ENCODE measurements around the gene AQP12A.
"Not testable (repeated sequence)": the region's sequence is repeated elsewhere in the genome, so short reads cannot be mapped to it uniquely, and the experiment has no call there.

AQP12A gene

DNA sequence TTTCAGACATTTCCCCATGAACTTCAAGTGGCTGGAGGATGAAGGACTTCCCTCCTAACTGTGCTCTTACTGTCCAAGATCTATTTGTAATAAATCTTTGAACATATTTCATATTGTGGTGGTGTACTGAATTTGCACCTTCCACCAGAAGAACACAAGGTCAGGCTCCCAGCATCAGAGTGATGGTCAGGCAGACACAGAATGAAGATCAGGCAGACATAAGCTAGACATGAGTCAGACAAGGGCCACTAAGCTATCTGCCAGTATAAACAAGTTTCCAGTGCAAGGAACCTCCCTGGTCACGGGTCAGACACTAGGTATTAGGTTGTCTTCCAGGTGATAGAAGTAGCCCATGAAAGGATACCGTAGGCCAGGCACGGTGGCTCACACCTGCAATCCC lies 29.0 kb upstream of the AQP12A start:
- DNase-seq, result no peak

DNA sequence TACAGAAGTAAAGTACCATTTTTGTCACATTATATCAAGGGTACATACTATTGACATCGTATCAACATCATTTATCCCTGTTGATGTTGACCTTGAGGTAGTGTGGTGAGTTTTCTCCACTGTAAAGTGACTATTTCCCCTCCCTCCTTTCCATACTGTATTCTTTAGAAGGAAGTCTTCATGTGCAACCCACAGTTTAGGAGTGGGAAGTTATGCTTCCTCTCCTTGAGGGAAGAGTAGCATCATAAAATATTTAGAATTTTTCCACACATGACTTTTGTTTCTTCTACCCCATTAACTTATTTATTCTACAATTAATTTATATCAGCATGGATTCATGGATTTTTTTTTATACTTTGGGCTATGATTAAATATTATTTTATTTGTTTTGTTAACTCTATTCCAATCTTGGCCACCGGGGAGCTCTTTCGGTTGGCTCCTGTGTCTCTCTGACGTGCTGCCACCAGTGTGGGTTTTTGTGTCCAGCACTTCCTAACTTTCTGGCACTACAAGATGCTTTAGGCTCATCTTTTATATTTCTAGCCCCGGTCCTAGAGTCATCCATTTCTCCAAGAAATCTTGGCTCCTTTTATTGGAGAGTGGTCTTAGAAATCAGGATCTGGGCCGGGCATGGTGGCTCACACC lies 28.0 kb upstream of the AQP12A start:
- no peak for DNase-seq

DNA sequence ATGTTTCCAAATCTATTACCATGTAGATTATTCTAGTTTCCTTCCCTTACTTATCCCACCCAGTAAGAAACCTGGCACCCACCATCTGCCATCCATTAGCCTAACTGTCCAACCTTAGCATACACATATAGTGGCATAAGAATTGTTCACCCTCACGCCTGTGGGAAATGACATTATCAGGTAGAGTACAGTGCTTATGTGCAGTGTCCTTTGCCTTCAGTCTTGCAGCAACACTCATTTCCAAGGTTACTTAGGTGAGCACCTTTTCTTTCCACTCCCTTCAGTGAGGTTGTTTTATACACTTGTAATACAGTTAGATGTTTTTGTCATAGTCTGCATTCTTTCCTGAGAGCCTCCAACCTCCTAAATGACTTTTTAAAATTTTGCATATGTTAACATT lies 27.0 kb upstream of the AQP12A start:
- DNase-seq, result no peak

DNA sequence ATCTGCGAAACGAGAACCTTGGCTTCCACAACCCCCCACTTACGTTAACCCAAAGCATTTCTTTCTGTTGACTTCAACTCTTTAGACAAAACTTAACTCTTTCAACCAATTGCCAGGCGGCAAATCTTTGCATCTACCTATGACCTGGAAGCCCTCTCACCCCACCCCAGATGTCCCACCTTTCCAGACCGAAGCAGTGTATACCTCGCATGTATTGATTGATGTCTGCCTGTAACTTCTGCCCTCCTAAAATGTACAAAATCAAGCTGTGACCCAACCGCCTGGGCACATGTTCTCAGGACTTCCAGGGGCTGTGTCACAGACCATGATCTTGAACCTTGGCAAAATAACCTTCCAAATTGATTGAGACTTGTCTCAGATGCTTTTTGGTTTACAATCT lies 21.3 kb upstream of the AQP12A start:
- no peak for DNase-seq

DNA sequence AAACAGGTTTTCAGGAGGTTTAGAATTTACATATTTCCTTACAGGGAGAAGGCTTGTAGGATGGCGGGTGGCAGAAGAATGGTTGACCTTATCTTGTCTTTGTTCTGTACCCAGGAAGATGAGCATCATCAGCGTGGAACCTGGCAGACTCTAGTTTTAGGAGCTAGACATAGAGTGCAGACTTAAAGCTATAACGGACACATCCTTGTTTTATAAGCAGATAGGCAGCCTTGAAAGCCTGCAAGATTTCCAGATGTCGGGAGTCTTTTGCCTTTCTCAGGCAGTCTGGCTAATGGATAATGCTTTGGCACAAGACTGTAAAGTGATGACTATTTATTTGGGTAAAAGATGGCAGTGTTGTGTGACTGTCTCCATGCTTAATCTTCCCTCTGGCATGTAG lies 20.7 kb upstream of the AQP12A start:
- no peak for DNase-seq

DNA sequence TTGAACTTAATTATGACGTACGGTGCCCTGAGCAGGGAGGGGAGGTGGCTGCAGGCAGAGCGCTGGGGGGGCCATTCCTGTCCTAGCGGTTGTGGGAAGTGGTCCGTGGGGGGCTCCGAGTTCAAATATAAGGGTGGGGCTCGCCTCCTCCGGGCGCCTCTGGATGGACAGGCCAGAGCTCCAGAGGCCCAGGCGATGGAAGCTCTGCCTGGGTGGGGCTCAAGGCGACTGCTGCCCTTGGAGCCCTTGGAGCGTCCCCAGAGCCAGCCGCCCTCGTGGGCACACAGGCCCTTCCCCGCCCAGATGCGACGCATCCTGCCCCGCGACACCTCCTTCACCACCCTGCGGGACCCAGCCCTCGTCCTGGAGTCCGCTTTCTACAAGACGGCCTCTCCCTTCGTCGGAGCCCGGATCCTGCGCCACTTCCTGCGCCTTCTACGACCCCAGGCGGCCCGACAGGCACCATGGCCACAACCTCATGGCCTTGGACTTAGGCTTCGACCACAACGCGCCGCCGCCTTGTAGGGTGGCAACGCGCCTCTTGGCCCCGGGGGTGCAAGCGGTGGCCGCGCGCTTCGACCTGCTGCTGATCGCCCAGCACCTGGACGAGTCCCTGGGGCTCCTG lies 19.5 kb upstream of the AQP12A start:
- no peak for DNase-seq

DNA sequence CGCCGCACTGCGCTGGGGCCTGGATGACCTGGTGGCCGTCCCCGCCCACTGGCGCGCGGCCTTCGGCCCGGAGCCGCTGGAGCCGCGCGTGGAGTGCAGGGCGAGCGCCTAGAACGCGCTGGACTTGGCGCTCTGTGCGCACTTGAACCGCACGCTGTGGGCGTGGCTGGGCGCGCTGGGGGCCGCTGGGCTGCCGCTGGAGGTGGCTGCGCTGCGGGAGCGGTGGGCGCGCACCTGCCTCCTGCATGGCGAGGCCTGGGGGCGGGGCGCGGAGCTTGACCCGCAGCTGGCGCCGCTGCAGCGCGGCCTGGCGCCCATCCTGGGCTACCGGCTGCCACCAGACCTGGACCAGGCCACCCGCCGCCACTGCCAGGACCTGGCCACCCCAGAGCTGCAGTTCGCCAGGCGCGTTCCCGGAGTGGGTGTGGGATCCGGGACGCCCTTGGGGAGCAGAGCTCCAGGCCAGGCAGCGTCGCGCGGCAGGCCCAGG lies 18.9 kb upstream of the AQP12A start:
- DNase-seq, result no peak

DNA sequence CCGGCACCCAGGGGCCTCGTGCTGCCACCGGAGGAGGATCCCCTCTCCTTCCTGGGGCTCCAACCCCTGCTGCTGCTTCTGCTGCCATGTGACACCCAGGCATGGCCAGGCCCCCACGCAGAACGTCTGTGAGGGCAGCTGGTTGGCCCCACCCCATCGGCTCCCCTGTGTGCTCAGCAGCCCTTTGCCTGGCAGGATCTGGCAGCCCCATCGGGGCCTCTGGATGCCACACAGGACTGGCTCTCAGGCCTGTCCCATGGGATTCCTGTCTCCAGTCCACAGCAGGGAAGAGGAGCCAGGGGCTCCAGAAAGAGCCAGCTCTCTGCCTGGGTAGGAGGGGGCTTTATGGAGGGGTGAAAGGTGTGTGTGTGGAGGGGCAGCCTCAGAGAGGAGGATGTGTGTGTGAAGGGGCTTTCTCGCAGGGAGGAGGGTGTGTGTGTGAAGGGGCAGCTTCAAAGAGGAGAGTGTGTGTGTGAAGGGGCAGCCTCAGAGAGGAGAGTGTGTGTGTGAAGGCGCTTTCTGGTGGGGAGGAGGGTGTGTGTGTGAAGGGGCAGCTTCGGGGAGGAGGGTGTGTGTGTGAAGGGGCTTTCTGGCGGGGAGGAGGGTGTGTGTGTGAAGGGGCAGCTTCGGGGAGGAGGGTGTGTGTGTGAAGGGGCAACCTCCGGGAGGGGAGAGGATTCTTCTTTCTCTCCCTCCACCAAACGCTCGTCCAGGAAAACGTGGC lies 17.0 kb upstream of the AQP12A start:
- not testable (repeated sequence) for DNase-seq

DNA sequence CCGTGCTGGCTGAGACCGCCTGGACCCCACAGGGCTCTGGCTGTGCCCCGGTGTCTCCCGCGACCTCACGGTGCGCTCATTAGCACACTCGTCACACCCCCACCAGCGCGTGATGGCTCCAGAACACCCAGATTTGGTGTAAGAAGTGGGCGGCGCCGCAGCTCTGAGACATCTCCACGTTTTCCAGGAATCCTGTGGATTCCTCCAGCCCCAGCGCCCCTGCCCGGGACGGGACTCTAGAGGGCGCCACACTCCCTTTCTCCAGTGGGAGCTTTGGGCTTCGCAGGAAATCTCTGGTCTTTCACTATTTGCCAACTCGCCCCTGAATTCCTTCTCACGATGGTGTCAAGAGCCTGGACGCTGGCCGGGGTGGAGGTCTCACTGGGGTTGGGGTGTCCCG lies 16.3 kb upstream of the AQP12A start:
- not testable (repeated sequence) for DNase-seq

DNA sequence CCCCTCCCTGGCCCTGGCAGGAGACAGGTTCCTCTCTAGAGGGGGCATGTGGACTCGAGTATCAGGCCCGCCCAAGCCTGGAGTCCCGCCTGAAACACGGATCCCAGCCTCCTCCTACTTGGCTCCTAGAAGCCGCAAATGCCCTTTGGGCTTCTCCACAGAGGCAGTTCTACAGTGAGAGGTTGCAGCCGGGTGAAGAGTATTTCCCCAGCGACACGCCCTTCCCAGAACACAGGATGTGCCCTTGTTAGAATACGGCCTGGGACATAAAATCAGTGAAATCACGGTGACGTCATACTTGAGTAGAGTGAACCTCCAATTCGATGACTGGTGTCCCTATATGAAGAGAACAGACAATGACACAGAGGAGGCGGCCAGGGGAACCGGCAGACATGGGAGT lies 13.6 kb upstream of the AQP12A start:
- not testable (repeated sequence) for DNase-seq

DNA sequence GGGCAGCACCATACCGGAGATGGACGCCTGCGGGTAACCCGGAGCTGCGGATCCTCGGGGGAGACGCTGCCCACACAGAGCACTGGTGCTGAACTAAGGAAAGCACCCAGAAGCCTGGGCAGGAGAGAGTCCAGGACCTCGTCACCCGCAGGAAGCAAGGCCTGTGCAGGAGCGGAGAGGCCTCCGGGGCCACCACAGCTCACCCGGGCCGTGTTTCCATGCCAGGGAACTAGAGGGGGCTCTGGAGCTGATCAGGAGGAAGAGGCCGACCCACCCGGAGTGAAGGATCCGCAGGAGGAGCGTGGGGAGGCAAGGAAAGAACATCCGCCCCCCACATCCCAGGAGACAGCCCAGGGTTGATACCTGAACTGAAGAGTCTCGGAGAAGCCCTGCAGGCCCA lies 12.8 kb upstream of the AQP12A start:
- DNase-seq, result not testable (repeated sequence)

DNA sequence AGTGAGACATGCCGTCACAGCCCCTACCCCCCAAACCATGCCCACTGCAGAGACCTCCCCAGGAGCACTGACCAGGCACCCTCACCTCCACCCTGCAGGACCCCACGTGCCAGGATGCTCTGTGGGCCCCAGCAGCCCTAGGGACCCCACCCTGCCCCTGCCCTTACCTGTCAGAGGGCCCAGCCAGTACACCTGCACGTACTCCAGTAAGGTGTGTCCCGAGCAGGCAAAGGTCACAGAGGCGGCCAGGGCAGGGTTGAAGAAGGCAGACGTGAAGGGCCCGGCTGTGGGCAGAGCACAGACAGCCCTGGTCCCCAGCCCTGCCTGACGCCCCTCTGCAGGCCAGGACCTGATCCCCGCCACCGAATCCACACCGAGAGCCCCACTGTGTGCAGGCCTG lies 11.5 kb upstream of the AQP12A start:
- DNase-seq, result not testable (repeated sequence)

DNA sequence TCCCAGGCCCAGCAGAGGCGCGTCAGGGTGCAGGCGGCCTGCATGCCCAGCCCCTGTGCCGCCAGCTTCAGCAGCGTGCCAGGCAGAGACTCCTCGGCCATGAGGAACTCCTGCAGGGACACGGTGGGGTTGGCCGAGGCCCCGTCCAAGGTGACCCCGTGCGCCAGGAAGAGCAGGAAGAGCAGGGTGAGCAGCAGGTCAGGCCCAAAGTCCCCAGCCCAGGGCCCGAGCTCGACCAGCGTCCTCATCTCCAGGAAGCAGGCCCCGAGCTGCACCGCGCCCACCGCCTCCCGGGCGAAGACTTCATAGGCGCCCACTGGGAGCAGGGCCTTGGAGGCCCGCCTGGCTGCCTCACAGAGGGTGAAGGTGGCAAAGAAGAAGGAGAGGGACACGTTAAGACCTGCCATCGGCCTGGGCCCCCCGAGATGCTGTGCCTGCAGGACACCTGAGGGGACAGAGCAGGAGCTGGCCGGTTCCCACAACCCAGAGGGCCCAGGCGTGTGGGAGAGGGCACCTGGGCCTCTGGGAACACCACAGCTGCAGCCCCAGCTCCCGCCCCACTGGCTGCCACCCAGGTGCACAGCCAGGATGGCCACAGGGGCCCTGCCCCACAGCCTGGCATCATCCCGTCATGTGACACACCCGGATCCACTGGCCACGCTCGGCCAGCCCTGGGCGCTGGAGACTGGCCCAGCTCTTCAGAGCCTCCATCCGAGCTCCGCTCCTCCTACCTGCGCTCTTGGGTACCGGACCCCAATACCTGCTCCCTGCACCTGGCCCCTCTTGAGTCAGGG lies 9.0 kb upstream of the AQP12A start, which contains the start of gene AQP12B:
Gene AQP12B, minus strand, starts transcription at position 455 of the 794 bp plus-strand sequence. Its CDS starts 48 bp downstream, at position 407.
- not testable (repeated sequence) for DNase-seq

DNA sequence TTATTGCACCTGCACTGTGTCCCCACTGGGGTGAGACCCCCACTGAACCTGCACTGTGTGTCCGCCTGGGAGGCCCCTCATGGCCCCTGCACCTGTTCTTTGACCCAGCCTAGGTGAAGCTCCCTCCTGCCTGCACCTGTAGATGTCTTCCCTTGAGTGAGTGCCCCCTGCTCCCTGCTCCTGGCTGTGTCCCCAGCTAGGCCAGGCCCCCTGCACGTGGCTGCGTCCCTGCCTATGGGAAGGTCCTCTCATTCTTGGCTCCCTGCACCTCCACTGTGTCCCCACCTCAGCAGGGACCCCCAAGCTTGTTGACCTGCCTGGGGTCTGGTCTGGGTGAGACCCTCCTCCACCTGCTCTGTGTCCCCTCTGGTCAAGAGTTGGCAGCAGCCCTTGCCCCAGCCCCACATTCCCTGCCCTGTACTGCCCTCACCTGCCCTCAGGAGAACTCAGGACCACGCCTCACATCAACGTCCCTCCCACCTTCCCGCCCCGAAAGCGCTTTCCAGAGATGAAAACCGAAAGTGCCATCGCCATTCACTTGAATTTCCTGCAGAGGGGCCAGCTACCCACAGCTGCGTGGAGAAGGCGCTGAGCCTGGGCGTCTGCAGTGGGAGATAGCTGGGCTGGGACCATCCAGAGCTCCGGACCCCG lies 8.2 kb upstream of the AQP12A start:
- DNase-seq, result not testable (repeated sequence)

DNA sequence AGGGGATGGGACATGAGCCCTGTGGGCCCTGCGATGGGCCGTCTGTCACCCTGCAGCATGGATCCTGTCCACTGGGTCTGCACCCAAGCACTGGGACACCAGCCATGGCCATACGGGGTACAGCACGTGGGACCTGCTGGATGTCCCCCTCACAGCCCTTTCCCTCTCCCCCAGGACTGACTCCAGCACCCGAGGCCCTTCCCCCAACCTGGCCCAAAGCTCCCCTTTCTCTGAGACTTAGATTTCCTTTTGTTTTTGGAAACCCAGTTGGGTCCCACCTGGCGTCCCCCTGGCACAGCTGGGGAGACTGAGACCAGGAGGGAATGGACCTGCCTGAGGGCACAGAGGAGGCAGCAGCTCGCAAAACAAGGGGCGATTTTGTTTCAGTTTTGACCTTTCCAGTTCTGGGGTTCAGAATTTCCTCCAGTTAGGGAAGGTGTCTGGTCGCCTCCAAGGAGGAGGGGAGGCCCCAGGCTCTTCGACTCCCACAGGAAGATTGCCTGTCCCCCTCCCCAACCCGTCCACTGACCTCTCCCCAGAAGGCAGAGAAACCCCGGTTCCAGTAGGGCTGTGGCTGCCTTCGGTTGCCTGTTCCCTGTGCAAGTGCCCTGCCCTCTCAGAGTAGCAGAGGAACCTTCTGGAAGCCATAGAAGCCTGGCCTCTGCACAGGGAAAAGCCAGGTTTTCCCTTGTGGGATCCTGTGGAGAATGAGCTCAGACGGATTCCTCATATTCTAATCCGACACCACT lies 7.5 kb upstream of the AQP12A start:
- not testable (repeated sequence) for DNase-seq

DNA sequence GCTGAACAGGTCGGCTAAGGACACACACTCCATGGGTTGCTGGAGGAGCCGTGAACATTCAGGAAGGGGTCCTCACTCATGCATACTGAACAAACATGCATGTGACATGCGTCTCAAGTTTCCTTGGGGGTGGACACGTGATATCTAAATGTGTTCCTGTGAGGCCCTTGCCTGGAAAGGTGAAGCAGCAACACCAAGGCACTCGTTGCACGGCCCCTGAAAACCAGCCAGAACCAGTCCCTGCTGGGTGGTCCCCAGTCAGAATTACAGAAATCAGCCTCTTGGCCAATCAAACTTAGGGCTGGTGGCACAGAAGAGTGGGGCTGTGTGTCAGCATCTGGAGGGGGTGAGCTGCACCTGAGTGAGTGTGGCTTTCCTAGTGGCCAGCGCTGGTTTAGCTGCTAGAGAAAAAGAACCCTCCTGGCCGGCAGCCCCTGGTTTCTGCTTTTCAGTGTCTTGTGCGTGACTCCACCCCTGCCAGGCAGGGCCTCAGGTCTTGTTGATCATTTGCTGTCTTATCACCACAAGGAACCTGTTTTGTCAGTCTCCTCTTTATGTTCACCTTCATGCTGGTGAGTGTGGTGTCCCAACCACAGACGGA lies 5.8 kb upstream of the AQP12A start:
- DNase-seq, result no peak

DNA sequence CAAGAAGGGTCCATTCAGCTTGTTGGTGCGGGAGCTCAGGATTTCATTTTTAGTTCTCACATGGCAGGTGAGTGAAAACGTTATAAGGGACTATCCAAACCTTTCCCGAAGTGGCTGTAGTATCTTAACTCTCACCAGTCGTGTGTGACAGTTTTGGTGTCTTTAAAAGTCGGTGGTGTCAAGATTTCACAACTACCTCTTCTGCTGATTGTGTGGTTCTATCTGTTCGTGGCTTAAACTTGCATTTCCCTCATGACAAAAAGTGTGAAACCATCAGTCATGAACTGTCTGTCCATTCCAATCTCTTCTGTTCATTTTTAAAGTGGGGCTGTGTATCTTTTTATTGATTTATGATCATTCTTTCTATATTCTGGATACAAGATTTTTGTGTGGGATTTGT lies 5.2 kb upstream of the AQP12A start:
- no peak for DNase-seq

DNA sequence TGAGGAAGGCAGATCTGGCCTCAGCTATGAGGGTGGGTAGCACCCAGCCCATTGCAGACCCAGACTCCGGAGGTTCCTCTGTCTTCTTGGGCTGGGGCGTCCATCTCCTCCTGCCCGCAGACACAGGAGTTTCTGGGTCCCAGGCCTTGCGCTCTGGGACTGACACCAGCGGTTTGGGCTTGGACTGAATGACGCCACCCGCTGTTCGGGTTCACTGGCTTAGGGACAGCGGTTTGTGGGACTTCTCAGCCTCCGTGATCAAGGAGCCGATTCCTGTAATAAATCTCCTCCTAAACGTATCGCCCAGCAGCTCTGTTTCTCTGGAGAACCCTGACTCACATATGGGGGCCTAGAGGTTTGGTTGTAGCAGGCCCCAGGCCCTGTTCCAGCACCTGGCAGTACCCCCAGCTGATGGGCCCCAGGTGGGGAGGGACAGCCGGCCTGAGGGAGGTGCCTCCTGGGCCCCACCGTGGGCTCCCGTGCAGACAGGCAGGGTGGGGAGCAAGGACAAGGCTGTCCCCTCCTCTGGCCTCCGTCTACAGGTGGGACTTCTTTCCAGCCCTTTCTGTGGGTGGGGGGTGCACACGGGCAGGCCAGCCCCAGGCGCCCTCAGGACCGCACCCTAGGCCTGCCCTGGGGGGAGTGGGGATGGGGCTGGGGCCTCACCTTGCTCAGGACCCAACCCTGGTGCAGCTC lies 4.5 kb upstream of the AQP12A start:
- DNase-seq, result no peak

DNA sequence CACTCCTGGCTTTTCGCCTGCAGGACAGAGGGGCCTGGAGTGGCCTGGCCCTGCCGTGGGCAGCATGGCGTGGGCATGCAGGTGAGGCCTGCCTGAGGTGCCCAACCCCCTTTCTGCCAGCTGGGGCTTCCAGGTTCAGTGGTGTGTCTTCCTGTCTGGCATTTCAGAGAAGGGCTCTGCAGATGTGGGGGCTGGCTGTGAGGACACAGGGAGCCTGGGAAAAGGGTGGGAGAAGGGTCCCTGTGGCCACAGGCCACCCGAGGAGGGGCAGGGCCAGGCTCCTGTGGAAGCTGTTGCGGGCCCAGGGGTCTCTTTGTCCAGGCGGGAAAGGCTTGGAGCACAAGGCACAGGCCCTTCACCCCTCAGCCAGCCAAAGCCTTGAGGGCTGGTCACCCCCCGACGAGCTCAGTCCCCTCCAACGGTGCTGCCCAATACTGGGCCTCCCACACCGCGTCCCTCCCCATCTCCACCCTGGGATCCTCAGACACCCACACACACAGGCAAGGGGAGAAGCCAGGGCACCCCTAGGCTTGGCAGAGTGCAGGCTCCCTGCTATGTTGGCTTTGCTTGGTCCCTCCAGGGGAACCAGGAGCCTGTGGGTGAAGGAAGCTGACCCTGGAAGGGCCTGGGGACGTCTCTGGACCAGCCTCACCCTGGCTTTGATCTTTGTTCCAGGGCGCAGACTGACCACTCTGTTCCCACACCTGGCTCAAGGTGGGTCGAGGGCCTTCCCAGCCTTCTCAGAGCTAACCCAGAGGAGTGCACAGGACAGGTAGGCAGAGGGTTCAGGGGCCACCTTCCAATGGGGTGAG lies 3.7 kb upstream of the AQP12A start:
- DNase-seq, result no peak

DNA sequence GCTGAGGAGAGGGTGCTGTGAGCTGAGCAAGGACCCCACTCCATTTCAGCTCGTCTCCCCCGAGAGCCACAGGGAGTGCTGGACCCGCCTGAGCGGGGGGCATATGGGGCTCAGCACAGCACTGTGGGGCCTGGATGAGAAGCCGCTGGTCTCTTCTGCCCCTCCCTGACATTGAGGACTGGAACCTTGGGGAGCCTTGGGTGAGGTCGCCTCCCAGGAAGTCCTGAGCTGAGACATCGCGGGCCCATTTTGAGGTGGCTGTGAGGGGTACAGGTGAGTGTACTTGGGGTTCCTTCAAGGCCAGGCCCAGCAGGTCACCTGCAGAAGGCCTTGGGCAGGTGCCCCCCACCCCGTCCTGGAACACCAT lies 3.1 kb upstream of the AQP12A start:
- DNase-seq, result no peak

Measured in activated T-cell treated with anti-CD3 and anti-CD28 coated beads, Interleukin-2, amount 50 U/mL, for 48 hours (primary cell).